ENCODE measurements around the gene DNM3.
"Not testable (repeated sequence)": the region's sequence is repeated elsewhere in the genome, so short reads cannot be mapped to it uniquely, and the experiment has no call there.

The DNM3 gene

GRCh38 chr1:172357753-172358385, 516.6 kb downstream of the DNM3 start:
- no peak for DNase-seq (ENCODE audit: low spot score)

GRCh38 chr1:172359491-172359999, 518.2 kb downstream of the DNM3 start:
- no peak for DNase-seq (ENCODE audit: low spot score)

- DNase-seq (ENCODE audit: low spot score): no peak
Observed at GRCh38 chr1:172360511-172360910, 519.2 kb downstream of the DNM3 start.

GRCh38 chr1:172360985-172361384, 519.7 kb downstream of the DNM3 start:
- no peak for DNase-seq (ENCODE audit: low spot score)

- DNase-seq (ENCODE audit: low spot score): no peak
Observed at GRCh38 chr1:172363852-172364251, 522.6 kb downstream of the DNM3 start.

GRCh38 chr1:172371646-172372045, 530.3 kb downstream of the DNM3 start:
- DNase-seq (ENCODE audit: low spot score): not testable (repeated sequence)

GRCh38 chr1:172373864-172374263, 532.6 kb downstream of the DNM3 start:
- DNase-seq (ENCODE audit: low spot score): no peak

- no peak for DNase-seq (ENCODE audit: low spot score)
Observed at GRCh38 chr1:172375211-172375631, 533.9 kb downstream of the DNM3 start.

- DNase-seq (ENCODE audit: low spot score): no peak
Observed at GRCh38 chr1:172376431-172376830, 535.1 kb downstream of the DNM3 start.

- no peak for DNase-seq (ENCODE audit: low spot score)
Observed at GRCh38 chr1:172377565-172377964, 536.3 kb downstream of the DNM3 start.

GRCh38 chr1:172378109-172378760, 536.9 kb downstream of the DNM3 start:
- peak; percentile 72 for DNase-seq (ENCODE audit: low spot score)

GRCh38 chr1:172380441-172381244, 539.3 kb downstream of the DNM3 start:
- DNase-seq (ENCODE audit: low spot score): no peak

GRCh38 chr1:172381946-172382345, 540.6 kb downstream of the DNM3 start:
- no peak for DNase-seq (ENCODE audit: low spot score)

GRCh38 chr1:172382406-172382805, 541.1 kb downstream of the DNM3 start:
- DNase-seq (ENCODE audit: low spot score): no peak

GRCh38 chr1:172382990-172383389, 541.7 kb downstream of the DNM3 start:
- DNase-seq (ENCODE audit: low spot score): no peak

GRCh38 chr1:172383536-172383935, 542.2 kb downstream of the DNM3 start:
- no peak for DNase-seq (ENCODE audit: low spot score)

GRCh38 chr1:172384656-172385055, 543.4 kb downstream of the DNM3 start:
- DNase-seq (ENCODE audit: low spot score): no peak

GRCh38 chr1:172386046-172386445, 544.7 kb downstream of the DNM3 start:
- no peak for DNase-seq (ENCODE audit: low spot score)

- no peak for DNase-seq (ENCODE audit: low spot score)
Observed at GRCh38 chr1:172388490-172388889, 547.2 kb downstream of the DNM3 start.

GRCh38 chr1:172390301-172390682, 549.0 kb downstream of the DNM3 start:
- no peak for DNase-seq (ENCODE audit: low spot score)

GRCh38 chr1:172390683-172391551, 549.6 kb downstream of the DNM3 start:
- DNase-seq (ENCODE audit: low spot score): no peak
